HEK293 (cell line): ENCODE measurements around the gene CSPG4.

ENCODE experiments used
- CTCF ChIA-PET: fragments of 350-600 bp; formaldehyde crosslinking; extraction: SDS; loops from one replicate; lab custom pipeline; 2021; ENCODE audit warnings: antibody characterized with exemption; lab: Yijun Ruan, JAX
- POLR2A ChIA-PET: fragments of 300-600 bp; formaldehyde crosslinking; extraction: SDS; loops from one replicate; lab custom pipeline; 2020; ENCODE audit warnings: antibody characterized with exemption, inconsistent platforms; lab: Yijun Ruan, JAX
- H3K27ac ChIP-seq: fragments of 200-500 bp; sonication (Bioruptor generic); 2 replicates; pipeline ENCODE4 v1.5.1; 2014; ENCODE audit warnings: low read depth, low read length, control low read depth, inconsistent platforms; ENCODE audit errors: extremely low read depth
- H3K36me3 ChIP-seq, 2 experiments: fragments of 200-500 bp in 1 of 2; sonication (Bioruptor generic) in 1 of 2; 1 replicate in 1 of 2; 2 replicates in 1 of 2; pipeline ENCODE4 v1.5.1; 2014 to 2017; ENCODE audit warnings: inconsistent platforms in 2 of 2, low read length in 2 of 2; ENCODE audit not compliant: control insufficient read depth in 2 of 2, insufficient read depth in 1 of 2
- H3K4me1 ChIP-seq: fragments of 200-500 bp; sonication (Bioruptor generic); 2 replicates; pipeline ENCODE4 v1.5.1; 2014; ENCODE audit warnings: mild to moderate bottlenecking, low read length, inconsistent platforms; ENCODE audit not compliant: control insufficient read depth, insufficient read depth
- H3K4me3 ChIP-seq: 2 replicates; pipeline ENCODE4 v1.5.1; 2011; ENCODE audit warnings: low read depth, mild to moderate bottlenecking, control low read depth, low read length, moderate library complexity
- H3K9me3 ChIP-seq: fragments of 200-500 bp; sonication (Bioruptor generic); 2 replicates; pipeline ENCODE4 v1.5.1; 2014; ENCODE audit warnings: low read depth, low read length, inconsistent platforms; ENCODE audit not compliant: control insufficient read depth, insufficient read depth
- AEBP2 ChIP-seq: fragments of 450-650 bp; formaldehyde crosslinking; IDR thresholded peaks from 2 replicates; pipeline ENCODE4 v1.5.1; 2016; ENCODE audit warnings: missing biosample characterization, missing genetic modification characterization, borderline replicate concordance
- GLIS1 ChIP-seq: fragments of 450-650 bp; formaldehyde crosslinking; IDR thresholded peaks from 2 replicates; pipeline ENCODE4 v1.5.1; 2016; ENCODE audit warnings: missing biosample characterization, missing genetic modification characterization
- GLIS2 ChIP-seq: fragments of 450-650 bp; formaldehyde crosslinking; IDR thresholded peaks from 2 replicates; pipeline ENCODE4 v1.5.1; 2016; ENCODE audit warnings: missing biosample characterization, missing genetic modification characterization
- KLF1 ChIP-seq: fragments of 450-650 bp; formaldehyde crosslinking; IDR thresholded peaks from 2 replicates; pipeline ENCODE4 v1.5.1; 2016; ENCODE audit warnings: missing biosample characterization, missing genetic modification characterization
- KLF17 ChIP-seq: fragments of 450-650 bp; formaldehyde crosslinking; IDR thresholded peaks from 2 replicates; pipeline ENCODE4 v1.5.1; 2016; ENCODE audit warnings: missing biosample characterization, missing genetic modification characterization
- OSR2 ChIP-seq: fragments of 450-650 bp; formaldehyde crosslinking; IDR thresholded peaks from 2 replicates; pipeline ENCODE4 v1.5.1; 2016; ENCODE audit warnings: missing biosample characterization, missing genetic modification characterization
- PRDM6 ChIP-seq: fragments of 450-650 bp; formaldehyde crosslinking; IDR thresholded peaks from 2 replicates; pipeline ENCODE4 v1.5.1; 2017; ENCODE audit warnings: missing biosample characterization, missing genetic modification characterization
- SCRT2 ChIP-seq: fragments of 450-650 bp; formaldehyde crosslinking; IDR thresholded peaks from 2 replicates; pipeline ENCODE4 v1.5.1; 2016; ENCODE audit warnings: missing biosample characterization, missing genetic modification characterization
- SP2 ChIP-seq: fragments of 450-650 bp; formaldehyde crosslinking; IDR thresholded peaks from 2 replicates; pipeline ENCODE4 v1.5.1; 2016; ENCODE audit warnings: missing biosample characterization, missing genetic modification characterization
- SP7 ChIP-seq: fragments of 450-650 bp; formaldehyde crosslinking; IDR thresholded peaks from 2 replicates; pipeline ENCODE4 v1.5.1; 2016; ENCODE audit warnings: missing biosample characterization, missing genetic modification characterization
- YY2 ChIP-seq: fragments of 450-650 bp; formaldehyde crosslinking; IDR thresholded peaks from 2 replicates; pipeline ENCODE4 v1.5.1; 2016; ENCODE audit warnings: missing biosample characterization, missing genetic modification characterization
- ZBTB21 ChIP-seq: fragments of 450-650 bp; formaldehyde crosslinking; IDR thresholded peaks from 2 replicates; pipeline ENCODE4 v1.5.1; 2017; ENCODE audit warnings: missing biosample characterization, missing genetic modification characterization
- ZBTB49 ChIP-seq: fragments of 450-650 bp; formaldehyde crosslinking; IDR thresholded peaks from 2 replicates; pipeline ENCODE4 v1.5.1; 2016; ENCODE audit warnings: missing biosample characterization, missing genetic modification characterization, low read depth
- ZBTB7A ChIP-seq: fragments of 450-650 bp; formaldehyde crosslinking; IDR thresholded peaks from 2 replicates; pipeline ENCODE4 v1.5.1; 2016; ENCODE audit warnings: low read depth, missing biosample characterization, missing genetic modification characterization
- ZIC2 ChIP-seq: fragments of 450-650 bp; formaldehyde crosslinking; IDR thresholded peaks from 2 replicates; pipeline ENCODE4 v1.5.1; 2016; ENCODE audit warnings: missing biosample characterization, missing genetic modification characterization
- ZNF132 ChIP-seq: fragments of 450-650 bp; formaldehyde crosslinking; IDR thresholded peaks from 2 replicates; pipeline ENCODE4 v1.5.1; 2017; ENCODE audit warnings: missing biosample characterization, missing genetic modification characterization, borderline replicate concordance
- ZNF2 ChIP-seq: fragments of 450-650 bp; formaldehyde crosslinking; IDR thresholded peaks from 2 replicates; pipeline ENCODE4 v1.5.1; 2016; ENCODE audit warnings: missing biosample characterization, missing genetic modification characterization
- ZNF223 ChIP-seq: fragments of 450-650 bp; formaldehyde crosslinking; IDR thresholded peaks from 2 replicates; pipeline ENCODE4 v1.5.1; 2016; ENCODE audit warnings: missing biosample characterization, missing genetic modification characterization
- ZNF433 ChIP-seq: fragments of 450-650 bp; formaldehyde crosslinking; IDR thresholded peaks from 2 replicates; pipeline ENCODE4 v1.5.1; 2016; ENCODE audit warnings: missing biosample characterization, missing genetic modification characterization, low read depth
- ZNF514 ChIP-seq: fragments of 450-650 bp; formaldehyde crosslinking; IDR thresholded peaks from 2 replicates; pipeline ENCODE4 v1.5.1; 2016; ENCODE audit warnings: missing biosample characterization, missing genetic modification characterization
- ZNF571 ChIP-seq: fragments of 450-650 bp; formaldehyde crosslinking; IDR thresholded peaks from 2 replicates; pipeline ENCODE4 v1.5.0; 2017; ENCODE audit warnings: missing biosample characterization, missing genetic modification characterization
- ZNF610 ChIP-seq: fragments of 450-650 bp; formaldehyde crosslinking; IDR thresholded peaks from 2 replicates; pipeline ENCODE4 v1.5.1; 2016; ENCODE audit warnings: missing biosample characterization, missing genetic modification characterization, borderline replicate concordance
- ZNF639 ChIP-seq: fragments of 450-650 bp; formaldehyde crosslinking; IDR thresholded peaks from 2 replicates; pipeline ENCODE4 v1.5.1; 2016; ENCODE audit warnings: missing biosample characterization, missing genetic modification characterization
- ZNF664 ChIP-seq: fragments of 450-650 bp; formaldehyde crosslinking; IDR thresholded peaks from 2 replicates; pipeline ENCODE4 v1.5.1; 2016; ENCODE audit warnings: missing biosample characterization, missing genetic modification characterization

Gene CSPG4

GRCh38 chr15:75723171-75723846, 10.7 kb upstream of the CSPG4 start (continued):
- TF ChIP-seq PRDM6 (tag by site-specific recombination) (no peak), SP2 (0 out of 2 replicates have a peak, but pooled peaks have one; percentile 22), GLIS2 (peak; percentile 71), ZNF571 (tag by site-specific recombination) (no peak), ZBTB7A (tag by site-specific recombination) (no peak), ZIC2 (tag by site-specific recombination) (0 out of 2 replicates have a peak, but pooled peaks have one; percentile 33), ZNF639 (no peak), ZNF2 (no peak), KLF1 (peak; percentile 73)

GRCh38 chr15:75721923-75722870, 9.5 kb upstream of the CSPG4 start:
- POLR2A ChIA-PET, result no interaction called here
- CTCF ChIA-PET, result interaction anchor here (0.7 to 1.1 kb wide), 6 partner anchors 11 to 190 kb away, joined by 3 to 4 read pairs (median 3); no protein-coding TSS in a partner anchor
- Histone ChIP-seq H3K4me3 (no peak overlapping the region), H3K36me3 (no peaks in the 10 kb centered on the region), H3K4me1 (no peaks in the 10 kb centered on the region; the same call in 1 of the 2 replicates), H3K27ac (no peak overlapping the region)
- TF ChIP-seq ZBTB49 (tag by site-specific recombination) (no peak), ZNF433 (tag by site-specific recombination) (no peak), YY2 (no peak), GLIS1 (tag by site-specific recombination) (peak; percentile 99), AEBP2 (tag by site-specific recombination) (no peak), ZNF132 (tag by site-specific recombination) (no peak), GLIS2 (peak; percentile 61; the same call in 1 of the 2 replicates), ZBTB21 (tag by site-specific recombination) (no peak), SCRT2 (no peak), SP7 (tag by site-specific recombination) (no peak), OSR2 (tag by site-specific recombination) (no peak), PRDM6 (tag by site-specific recombination) (no peak), ZNF610 (tag by site-specific recombination) (no peak), ZNF514 (no peak), ZNF223 (tag by site-specific recombination) (no peak), ZNF664 (tag by site-specific recombination) (no peak), KLF17 (tag by site-specific recombination) (no peak)
- TF ChIP-seq, all 188 proteins: peak for 2
- no peaks in the 10 kb centered on the region for H3K9me3 ChIP-seq
